GM13977 (cell line): ENCODE data around the gene KRTAP9-3.
"Not testable (repeated sequence)": the region's sequence is repeated elsewhere in the genome, so short reads cannot be mapped to it uniquely, and the experiment has no call there.

Experiments
- DNase-seq: peaks from one replicate; pipeline ENCODE4 v3.0.0; 2012; ENCODE audit warnings: low spot score
- in situ Hi-C: fragments of 300-500 bp; cut with MboI; formaldehyde crosslinking; loops from one replicate; pipeline ENCODE4 v1.12.0; 2022; ENCODE audit warnings: low sequenced_read_pairs, low pct_unique_long_range_greater_than_20kb, mixed read lengths, inconsistent platforms; ENCODE audit not compliant: unreplicated experiment
- TF ChIP-seq, protein P1 (sequence below): IDR thresholded peaks from 2 replicates; pipeline ENCODE4 v1.5.1; 2012; ENCODE audit warnings: mild to moderate bottlenecking, control low read depth; ENCODE audit not compliant: insufficient read depth; ENCODE audit errors: extremely low read depth, missing control alignments

Gene KRTAP9-3

GRCh38 chr17:41271858-41272257, 39.6 kb downstream of the KRTAP9-3 start:
- DNase-seq, result no peak
- in situ Hi-C loops, result no loop called here
- TF ChIP-seq, protein P1, sequence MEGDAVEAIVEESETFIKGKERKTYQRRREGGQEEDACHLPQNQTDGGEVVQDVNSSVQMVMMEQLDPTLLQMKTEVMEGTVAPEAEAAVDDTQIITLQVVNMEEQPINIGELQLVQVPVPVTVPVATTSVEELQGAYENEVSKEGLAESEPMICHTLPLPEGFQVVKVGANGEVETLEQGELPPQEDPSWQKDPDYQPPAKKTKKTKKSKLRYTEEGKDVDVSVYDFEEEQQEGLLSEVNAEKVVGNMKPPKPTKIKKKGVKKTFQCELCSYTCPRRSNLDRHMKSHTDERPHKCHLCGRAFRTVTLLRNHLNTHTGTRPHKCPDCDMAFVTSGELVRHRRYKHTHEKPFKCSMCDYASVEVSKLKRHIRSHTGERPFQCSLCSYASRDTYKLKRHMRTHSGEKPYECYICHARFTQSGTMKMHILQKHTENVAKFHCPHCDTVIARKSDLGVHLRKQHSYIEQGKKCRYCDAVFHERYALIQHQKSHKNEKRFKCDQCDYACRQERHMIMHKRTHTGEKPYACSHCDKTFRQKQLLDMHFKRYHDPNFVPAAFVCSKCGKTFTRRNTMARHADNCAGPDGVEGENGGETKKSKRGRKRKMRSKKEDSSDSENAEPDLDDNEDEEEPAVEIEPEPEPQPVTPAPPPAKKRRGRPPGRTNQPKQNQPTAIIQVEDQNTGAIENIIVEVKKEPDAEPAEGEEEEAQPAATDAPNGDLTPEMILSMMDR, result no peak

DNA sequence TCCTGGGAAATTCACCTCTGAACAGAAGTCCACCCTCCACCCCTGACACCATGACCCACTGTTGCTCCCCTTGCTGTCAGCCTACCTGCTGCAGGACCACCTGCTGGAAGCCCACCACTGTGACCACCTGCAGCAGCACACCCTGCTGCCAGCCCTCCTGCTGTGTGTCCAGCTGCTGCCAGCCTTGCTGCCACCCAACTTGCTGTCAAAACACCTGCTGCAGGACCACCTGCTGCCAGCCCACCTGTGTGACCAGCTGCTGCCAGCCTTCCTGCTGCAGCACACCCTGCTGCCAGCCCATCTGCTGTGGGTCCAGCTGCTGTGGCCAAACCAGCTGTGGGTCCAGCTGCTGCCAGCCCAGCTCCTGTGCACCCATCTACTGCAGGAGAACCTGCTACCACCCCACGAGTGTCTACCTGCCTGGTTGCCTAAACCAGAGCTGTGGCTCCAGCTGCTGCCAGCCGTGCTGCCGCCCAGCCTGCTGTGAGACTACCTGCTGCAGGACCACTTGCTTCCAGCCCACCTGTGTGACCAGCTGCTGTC, 43.5 kb downstream of the KRTAP9-3 start, which contains the start of gene KRTAP9-7:
KRTAP9-7 (plus strand) TSS at position 51 of the 543 bp plus-strand sequence; CDS start at position 51, 0 bp downstream.
- DNase-seq, result not testable (repeated sequence)

GRCh38 chr17:41278176-41278955, 46.1 kb downstream of the KRTAP9-3 start:
- in situ Hi-C loops, result no loop called here
- TF ChIP-seq, protein P1, result no peak
- DNase-seq, result no peak

More for the DNA sequence above, 43.5 kb downstream of the KRTAP9-3 start, which contains the start of gene KRTAP9-7:
- in situ Hi-C loops, result not testable (repeated sequence)
